Spleen (tissue), 7 donors: ENCODE data around the gene C22orf39.

Experiments
- POLR2A ChIP-seq, 3 donors: fragments of 450-650 bp; IDR thresholded peaks; one replicate each; pipeline ENCODE4 v1.5.1; 2017; ENCODE audit warnings: antibody characterized with exemption in 3 of 3, mild to moderate bottlenecking in 1 of 3
- POLR2AphosphoS5 ChIP-seq, 3 donors: sonication (generic); formaldehyde crosslinking; IDR thresholded peaks; one replicate each; pipeline ENCODE4 v1.5.1; 2017; ENCODE audit warnings: antibody characterized with exemption in 3 of 3
- TF ChIP-seq, protein P1 (sequence below), 11 experiments: fragments of 200-600 bp in 7 of 11; fragments of 450-650 bp in 4 of 11; sonication (generic) in 4 of 11; IDR thresholded peaks in 8 of 11; conservative IDR thresholded peaks in 3 of 11; 1 replicate in 7 of 11; 2 replicates in 4 of 11; pipeline versions ENCODE4 v1.4.0 to v1.8.0; 2016 to 2021; ENCODE audit warnings: antibody characterized with exemption in 11 of 11, inconsistent platforms in 4 of 11, mild to moderate bottlenecking in 1 of 11
- donor health status: DM: no; HTN: no; CAD: no; lungs with moderate emphysema.
- donor health status: DM: no; HTN: no; CAD: no.
- donor health status: DM: no; HTN: no; CAD: no.

DNA sequence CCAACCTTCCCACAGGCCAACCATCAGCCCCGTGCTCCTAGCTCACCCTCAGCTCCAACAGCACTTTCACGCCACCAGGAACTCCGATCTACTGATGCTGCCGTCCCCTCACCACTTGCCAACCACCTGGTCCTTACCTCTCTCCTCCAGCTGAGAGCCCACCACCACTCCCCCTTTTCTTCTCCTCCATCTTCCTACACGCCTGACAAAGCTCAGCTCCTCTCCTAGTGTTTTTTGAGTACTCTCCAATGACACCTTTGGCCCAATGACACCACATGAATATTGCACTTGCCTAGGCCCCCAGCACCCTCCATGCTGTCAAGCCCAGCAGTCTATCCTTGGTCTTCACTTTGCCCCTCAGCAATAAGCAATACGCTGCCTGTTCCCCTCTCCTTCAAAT lies 46.6 kb downstream of the C22orf39 start:
- TF ChIP-seq, protein P1, sequence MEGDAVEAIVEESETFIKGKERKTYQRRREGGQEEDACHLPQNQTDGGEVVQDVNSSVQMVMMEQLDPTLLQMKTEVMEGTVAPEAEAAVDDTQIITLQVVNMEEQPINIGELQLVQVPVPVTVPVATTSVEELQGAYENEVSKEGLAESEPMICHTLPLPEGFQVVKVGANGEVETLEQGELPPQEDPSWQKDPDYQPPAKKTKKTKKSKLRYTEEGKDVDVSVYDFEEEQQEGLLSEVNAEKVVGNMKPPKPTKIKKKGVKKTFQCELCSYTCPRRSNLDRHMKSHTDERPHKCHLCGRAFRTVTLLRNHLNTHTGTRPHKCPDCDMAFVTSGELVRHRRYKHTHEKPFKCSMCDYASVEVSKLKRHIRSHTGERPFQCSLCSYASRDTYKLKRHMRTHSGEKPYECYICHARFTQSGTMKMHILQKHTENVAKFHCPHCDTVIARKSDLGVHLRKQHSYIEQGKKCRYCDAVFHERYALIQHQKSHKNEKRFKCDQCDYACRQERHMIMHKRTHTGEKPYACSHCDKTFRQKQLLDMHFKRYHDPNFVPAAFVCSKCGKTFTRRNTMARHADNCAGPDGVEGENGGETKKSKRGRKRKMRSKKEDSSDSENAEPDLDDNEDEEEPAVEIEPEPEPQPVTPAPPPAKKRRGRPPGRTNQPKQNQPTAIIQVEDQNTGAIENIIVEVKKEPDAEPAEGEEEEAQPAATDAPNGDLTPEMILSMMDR (IDR thresholded peaks at IDR 0.05 in 8 of 11, conservative IDR thresholded peaks at IDR 0.05 in 3 of 11), result no peak
- TF ChIP-seq POLR2AphosphoS5 (IDR thresholded peaks at IDR 0.05), result no peak
- TF ChIP-seq POLR2A (IDR thresholded peaks at IDR 0.05), result no peak
